Measurements from ENCODE around the gene IFTAP.

The IFTAP gene

GRCh38 chr11:36620246-36620645 lies 25.9 kb downstream of the IFTAP start:
- H3K79me2 ChIP-seq (ENCODE audit: low read length) = no peaks in the 10 kb centered on the region
- no peak overlapping the region for H2AFZ ChIP-seq (ENCODE audit: low read depth, low read length)
- no peak overlapping the region for H3K4me3 ChIP-seq (ENCODE audit: low read length)
- H3K9me3 ChIP-seq (ENCODE audit: insufficient read depth, low read length) = no peaks in the 10 kb centered on the region
- no peak overlapping the region for H3K4me2 ChIP-seq (ENCODE audit: low read length)
- TF ChIP-seq, protein P1, sequence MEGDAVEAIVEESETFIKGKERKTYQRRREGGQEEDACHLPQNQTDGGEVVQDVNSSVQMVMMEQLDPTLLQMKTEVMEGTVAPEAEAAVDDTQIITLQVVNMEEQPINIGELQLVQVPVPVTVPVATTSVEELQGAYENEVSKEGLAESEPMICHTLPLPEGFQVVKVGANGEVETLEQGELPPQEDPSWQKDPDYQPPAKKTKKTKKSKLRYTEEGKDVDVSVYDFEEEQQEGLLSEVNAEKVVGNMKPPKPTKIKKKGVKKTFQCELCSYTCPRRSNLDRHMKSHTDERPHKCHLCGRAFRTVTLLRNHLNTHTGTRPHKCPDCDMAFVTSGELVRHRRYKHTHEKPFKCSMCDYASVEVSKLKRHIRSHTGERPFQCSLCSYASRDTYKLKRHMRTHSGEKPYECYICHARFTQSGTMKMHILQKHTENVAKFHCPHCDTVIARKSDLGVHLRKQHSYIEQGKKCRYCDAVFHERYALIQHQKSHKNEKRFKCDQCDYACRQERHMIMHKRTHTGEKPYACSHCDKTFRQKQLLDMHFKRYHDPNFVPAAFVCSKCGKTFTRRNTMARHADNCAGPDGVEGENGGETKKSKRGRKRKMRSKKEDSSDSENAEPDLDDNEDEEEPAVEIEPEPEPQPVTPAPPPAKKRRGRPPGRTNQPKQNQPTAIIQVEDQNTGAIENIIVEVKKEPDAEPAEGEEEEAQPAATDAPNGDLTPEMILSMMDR (IDR thresholded peaks at IDR 0.05; ENCODE audit: low read depth, low read length) = no peak
- no peak overlapping the region for H3K27ac ChIP-seq (ENCODE audit: low read length)
- no peaks in the 10 kb centered on the region for H3K36me3 ChIP-seq (replicated peaks; ENCODE audit: low read depth, low read length)
- H4K20me1 ChIP-seq (ENCODE audit: insufficient read depth, low read length) = no peaks in the 10 kb centered on the region
- no peaks in the 10 kb centered on the region for H3K4me1 ChIP-seq (ENCODE audit: low read length)
- no peak overlapping the region for H3K9ac ChIP-seq (ENCODE audit: low read length)
- H3K27me3 ChIP-seq (ENCODE audit: low read depth, low read length) = peaks cover 13% of the 10 kb centered on the region

GRCh38 chr11:36622431-36623136 lies 28.3 kb downstream of the IFTAP start:
- Histone ChIP-seq H3K36me3 (replicated peaks; ENCODE audit: low read depth, low read length) (no peaks in the 10 kb centered on the region), H3K4me1 (ENCODE audit: low read length) (no peaks in the 10 kb centered on the region), H3K9ac (ENCODE audit: low read length) (no peak overlapping the region)

GRCh38 chr11:36623494-36623893 lies 29.2 kb downstream of the IFTAP start:
- Histone ChIP-seq H3K27me3 (ENCODE audit: low read depth, low read length) (peaks cover 16% of the 10 kb centered on the region), H3K4me2 (ENCODE audit: low read length) (no peak overlapping the region), H3K9ac (ENCODE audit: low read length) (no peak overlapping the region), H4K20me1 (ENCODE audit: insufficient read depth, low read length) (no peaks in the 10 kb centered on the region), H2AFZ (ENCODE audit: low read depth, low read length) (no peak overlapping the region), H3K27ac (ENCODE audit: low read length) (no peak overlapping the region), H3K4me3 (ENCODE audit: low read length) (no peak overlapping the region), H3K79me2 (ENCODE audit: low read length) (no peaks in the 10 kb centered on the region), H3K9me3 (ENCODE audit: insufficient read depth, low read length) (no peaks in the 10 kb centered on the region), H3K4me1 (ENCODE audit: low read length) (no peaks in the 10 kb centered on the region), H3K36me3 (replicated peaks; ENCODE audit: low read depth, low read length) (no peaks in the 10 kb centered on the region)
- TF ChIP-seq, protein P1 (IDR thresholded peaks at IDR 0.05; ENCODE audit: low read depth, low read length) = no peak
- no peak for TF ChIP-seq EZH2phosphoT487 (IDR thresholded peaks at IDR 0.05; ENCODE audit: low read depth)

More at GRCh38 chr11:36622431-36623136, 28.3 kb downstream of the IFTAP start:
- H3K27ac ChIP-seq (ENCODE audit: low read length) = no peak overlapping the region
- no peak overlapping the region for H3K4me3 ChIP-seq (ENCODE audit: low read length)
- no peak overlapping the region for H2AFZ ChIP-seq (ENCODE audit: low read depth, low read length)
- H3K4me2 ChIP-seq (ENCODE audit: low read length) = no peak overlapping the region
- H3K79me2 ChIP-seq (ENCODE audit: low read length) = no peaks in the 10 kb centered on the region
- no peak for TF ChIP-seq EZH2phosphoT487 (IDR thresholded peaks at IDR 0.05; ENCODE audit: low read depth)
- TF ChIP-seq, protein P1 (IDR thresholded peaks at IDR 0.05; ENCODE audit: low read depth, low read length) = peak; percentile 52
- no peaks in the 10 kb centered on the region for H4K20me1 ChIP-seq (ENCODE audit: insufficient read depth, low read length)
- H3K27me3 ChIP-seq (ENCODE audit: low read depth, low read length) = peaks cover 16% of the 10 kb centered on the region
- no peaks in the 10 kb centered on the region for H3K9me3 ChIP-seq (ENCODE audit: insufficient read depth, low read length)

- no peak overlapping the region for H2AFZ ChIP-seq (ENCODE audit: low read depth, low read length)
- no peak overlapping the region for H3K27ac ChIP-seq (ENCODE audit: low read length)
- H3K9ac ChIP-seq (ENCODE audit: low read length) = no peak overlapping the region
- H3K9me3 ChIP-seq (ENCODE audit: insufficient read depth, low read length) = no peaks in the 10 kb centered on the region
- no peaks in the 10 kb centered on the region for H3K36me3 ChIP-seq (replicated peaks; ENCODE audit: low read depth, low read length)
- peaks cover 19% of the 10 kb centered on the region for H3K27me3 ChIP-seq (ENCODE audit: low read depth, low read length)
- H3K4me2 ChIP-seq (ENCODE audit: low read length) = no peak overlapping the region
- H3K79me2 ChIP-seq (ENCODE audit: low read length) = no peaks in the 10 kb centered on the region
- H3K4me1 ChIP-seq (ENCODE audit: low read length) = peaks cover 3% of the 10 kb centered on the region
- no peak overlapping the region for H3K4me3 ChIP-seq (ENCODE audit: low read length)
- TF ChIP-seq, protein P1 (IDR thresholded peaks at IDR 0.05; ENCODE audit: low read depth, low read length) = no peak
- TF ChIP-seq EZH2phosphoT487 (IDR thresholded peaks at IDR 0.05; ENCODE audit: low read depth) = no peak
- no peaks in the 10 kb centered on the region for H4K20me1 ChIP-seq (ENCODE audit: insufficient read depth, low read length)
Measured at GRCh38 chr11:36627006-36627405, 32.7 kb downstream of the IFTAP start.

Measured in OCI-LY3 (cell line).